Endodermal cell (in vitro differentiated cells): ENCODE data around the gene VPS52. TPM values are rescaled to one million over a fixed set of nuclear protein-coding genes. Genes with fewer than 3 reads are reported as not detected.

ENCODE experiments used
- DNase-seq: peaks from one replicate; pipeline ENCODE4 v3.0.0-alpha.2; 2017
- H3K27ac ChIP-seq: 2 replicates; pipeline ENCODE4 v1.5.1; 2013; ENCODE audit warnings: mild to moderate bottlenecking, low read depth, low read length, moderate library complexity
- H3K27me3 ChIP-seq: 2 replicates; pipeline ENCODE4 v1.6.1; 2013; ENCODE audit warnings: mild to moderate bottlenecking, low read length, moderate library complexity; ENCODE audit not compliant: insufficient read depth, control insufficient read depth, poor library complexity, severe bottlenecking
- H3K36me3 ChIP-seq: 2 replicates; pipeline ENCODE4 v1.7.0; 2013; ENCODE audit warnings: mild to moderate bottlenecking, low read length, moderate library complexity; ENCODE audit not compliant: control insufficient read depth, insufficient read depth
- H3K4me1 ChIP-seq: one replicate; pipeline ENCODE4 v1.7.0; 2013; ENCODE audit warnings: low read length; ENCODE audit not compliant: control insufficient read depth, insufficient read depth
- H3K4me3 ChIP-seq: 2 replicates; pipeline ENCODE4 v1.5.1; 2013; ENCODE audit warnings: mild to moderate bottlenecking, low read length, moderate library complexity
- H3K9ac ChIP-seq: 2 replicates; pipeline ENCODE4 v1.6.1; 2013; ENCODE audit warnings: mild to moderate bottlenecking, low read length, moderate library complexity; ENCODE audit not compliant: poor library complexity, severe bottlenecking; ENCODE audit errors: extremely low read depth
- H3K9me3 ChIP-seq: 2 replicates; pipeline ENCODE4 v1.6.1; 2013; ENCODE audit warnings: mild to moderate bottlenecking, low read length, moderate library complexity; ENCODE audit not compliant: control insufficient read depth
- H3K27ac Mint-ChIP-seq: 2 replicates; pipeline ENCODE4 v1.8.0; 2020; ENCODE audit warnings: mixed read lengths
- H3K27me3 Mint-ChIP-seq: 2 replicates; pipeline ENCODE4 v1.8.0; 2021; ENCODE audit warnings: mild to moderate bottlenecking, mixed read lengths; ENCODE audit not compliant: insufficient read depth
- H3K36me3 Mint-ChIP-seq: 2 replicates; pipeline ENCODE4 v1.8.0; 2020; ENCODE audit warnings: low read depth, mixed read lengths
- H3K4me1 Mint-ChIP-seq: 2 replicates; pipeline ENCODE4 v1.8.0; 2020; ENCODE audit warnings: mixed read lengths
- H3K4me3 Mint-ChIP-seq: 2 replicates; pipeline ENCODE4 v1.8.0; 2020; ENCODE audit warnings: mild to moderate bottlenecking, moderate library complexity, mixed read lengths
- H3K9me3 Mint-ChIP-seq: 2 replicates; pipeline ENCODE4 v1.8.0; 2020; ENCODE audit warnings: mild to moderate bottlenecking, mixed read lengths
- WGBS, 2 experiments: methylation state at CpG; one replicate each; pipeline versions ENCODE4 v1.1.5 to v1.1.7; 2013; ENCODE audit warnings: missing lambda C conversion rate in 2 of 2, mixed read lengths in 1 of 2; ENCODE audit not compliant: insufficient coverage in 1 of 2, insufficient read length in 1 of 2; 5-methylcytosine and 5-hydroxymethylcytosine counted together
- microRNA-seq: library from miRNA; unstranded; fragments of <30 nt; microRNA quantifications from one replicate; pipeline ENCODE4 v1.2.0, GENCODE V29; 2020; ENCODE audit warnings: borderline microRNAs expressed
- total RNA-seq, 2 donors: library from RNA; stranded (reverse); fragmentation: NEBNext Ultra II Directional in 1 of 2; extraction: Animal tissue kit (Norgen Biotek cat#: 25700) in 1 of 2; gene quantifications; 2 replicates in 1 of 2; 3 replicates in 1 of 2; pipeline ENCODE4 v1.2.1, GENCODE V29; 2021
- TF ChIP-seq, protein P1 (sequence below): fragments of 200-600 bp; sonication (generic); conservative IDR thresholded peaks from 2 replicates; pipeline ENCODE4 v1.5.0; 2021; ENCODE audit warnings: antibody characterized with exemption, mild to moderate bottlenecking

The VPS52 gene
- total RNA-seq, 2 donors from 2014 or later: 51.4 to 63.9 TPM

DNA sequence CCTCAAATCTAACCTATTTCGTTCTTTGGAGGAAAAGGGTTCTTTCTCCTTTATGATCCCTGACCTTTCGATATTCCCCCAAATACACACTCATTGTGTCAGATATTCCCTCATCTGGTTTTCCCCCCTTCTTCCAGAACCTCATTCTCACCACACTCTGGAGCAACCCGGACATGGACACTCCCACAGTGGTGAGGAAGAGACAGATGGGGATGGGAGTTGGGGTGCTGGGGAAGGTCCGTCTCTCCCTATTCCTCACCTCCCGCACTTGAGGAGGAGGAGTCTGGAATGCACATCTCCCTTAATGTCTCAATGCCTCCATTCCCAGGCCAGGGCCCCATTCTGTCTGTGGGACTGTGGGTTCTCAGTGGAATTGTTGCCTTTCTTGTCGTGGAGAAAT, 69.7 kb downstream of the VPS52 start:
- TF ChIP-seq, protein P1, sequence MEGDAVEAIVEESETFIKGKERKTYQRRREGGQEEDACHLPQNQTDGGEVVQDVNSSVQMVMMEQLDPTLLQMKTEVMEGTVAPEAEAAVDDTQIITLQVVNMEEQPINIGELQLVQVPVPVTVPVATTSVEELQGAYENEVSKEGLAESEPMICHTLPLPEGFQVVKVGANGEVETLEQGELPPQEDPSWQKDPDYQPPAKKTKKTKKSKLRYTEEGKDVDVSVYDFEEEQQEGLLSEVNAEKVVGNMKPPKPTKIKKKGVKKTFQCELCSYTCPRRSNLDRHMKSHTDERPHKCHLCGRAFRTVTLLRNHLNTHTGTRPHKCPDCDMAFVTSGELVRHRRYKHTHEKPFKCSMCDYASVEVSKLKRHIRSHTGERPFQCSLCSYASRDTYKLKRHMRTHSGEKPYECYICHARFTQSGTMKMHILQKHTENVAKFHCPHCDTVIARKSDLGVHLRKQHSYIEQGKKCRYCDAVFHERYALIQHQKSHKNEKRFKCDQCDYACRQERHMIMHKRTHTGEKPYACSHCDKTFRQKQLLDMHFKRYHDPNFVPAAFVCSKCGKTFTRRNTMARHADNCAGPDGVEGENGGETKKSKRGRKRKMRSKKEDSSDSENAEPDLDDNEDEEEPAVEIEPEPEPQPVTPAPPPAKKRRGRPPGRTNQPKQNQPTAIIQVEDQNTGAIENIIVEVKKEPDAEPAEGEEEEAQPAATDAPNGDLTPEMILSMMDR: no peak
- peak overlapping the region; percentile 99 for H3K9ac ChIP-seq

DNA sequence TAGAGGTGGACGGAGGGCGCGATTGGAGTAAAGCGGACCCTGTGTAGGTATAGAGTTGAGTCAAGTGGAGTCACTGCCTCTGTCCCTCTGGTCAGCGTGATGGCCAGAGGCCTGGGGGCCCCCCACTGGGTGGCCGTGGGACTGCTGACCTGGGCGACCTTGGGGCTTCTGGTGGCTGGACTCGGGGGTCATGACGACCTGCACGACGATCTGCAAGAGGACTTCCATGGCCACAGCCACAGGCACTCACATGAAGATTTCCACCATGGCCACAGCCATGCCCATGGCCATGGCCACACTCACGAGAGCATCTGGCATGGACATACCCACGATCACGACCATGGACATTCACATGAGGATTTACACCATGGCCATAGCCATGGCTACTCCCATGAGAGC, 70.5 kb downstream of the VPS52 start:
- H3K27me3 Mint-ChIP-seq: peaks cover 10% of the 10 kb centered on the region
- H3K4me1 Mint-ChIP-seq: peaks cover 30% of the 10 kb centered on the region
- H3K27ac Mint-ChIP-seq: peak overlapping the region; percentile 99
- DNase-seq: no peak
- Histone ChIP-seq H3K4me1 (peaks cover 7% of the 10 kb centered on the region), H3K9me3 (no peaks in the 10 kb centered on the region), H3K9ac (peak overlapping the region; percentile 99), H3K27me3 (no peaks in the 10 kb centered on the region), H3K27ac (peak overlapping the region; percentile 95), H3K36me3 (peaks cover 32% of the 10 kb centered on the region), H3K4me3 (peak overlapping the region; percentile 99)
- WGBS, 2 experiments: 7% methylated on average over 8 to 14 of the region's 14 CpGs
- H3K4me3 Mint-ChIP-seq: peak overlapping the region; percentile 96
- no peaks in the 10 kb centered on the region for H3K9me3 Mint-ChIP-seq
- TF ChIP-seq, protein P1: peak; percentile 22
- H3K36me3 Mint-ChIP-seq: peaks cover 32% of the 10 kb centered on the region

More for the DNA sequence above, 69.7 kb downstream of the VPS52 start:
- H3K36me3 Mint-ChIP-seq: peaks cover 26% of the 10 kb centered on the region
- Histone ChIP-seq H3K4me1 (peaks cover 7% of the 10 kb centered on the region), H3K27ac (no peak overlapping the region), H3K27me3 (no peaks in the 10 kb centered on the region), H3K9me3 (no peaks in the 10 kb centered on the region), H3K36me3 (peaks cover 24% of the 10 kb centered on the region), H3K4me3 (peak overlapping the region; percentile 99)
- WGBS, 2 experiments: 86 to 91% methylated on average over 2 to 5 of the region's 6 CpGs
- peaks cover 30% of the 10 kb centered on the region for H3K4me1 Mint-ChIP-seq
- H3K9me3 Mint-ChIP-seq: no peaks in the 10 kb centered on the region
- peak overlapping the region; percentile 96 for H3K4me3 Mint-ChIP-seq
- DNase-seq: no peak
- peaks cover 18% of the 10 kb centered on the region for H3K27me3 Mint-ChIP-seq
- H3K27ac Mint-ChIP-seq: peak overlapping the region; percentile 99

Small RNA genes within 50 kb of the gene (microRNA-seq; reads per million reads assigned to microRNA genes)
- gene MIR219A1 (0.59 reads per million), gene MIR6834 (not detected), gene MIR6873 (not detected)

Other genes with a start within 250 kb of the VPS52 start
- 1 to 10 TPM; 1.7 to 1.9 TPM for gene HLA-DPA1, start 198.2 kb downstream of the VPS52 start, total RNA-seq
- 10 to 100 TPM; 13.5 to 20.6 TPM for gene HLA-DPB1, start 195.9 kb downstream of the VPS52 start, total RNA-seq
- gene COL11A2, start 79.4 kb downstream of the VPS52 start, total RNA-seq: 1 to 10 TPM; 1.3 to 2.8 TPM
- gene RXRB, start 71.2 kb downstream of the VPS52 start, total RNA-seq: 10 to 100 TPM; 24.8 to 27.2 TPM
- 100 to 1,000 TPM; 123 to 163 TPM for gene SLC39A7, start 71.0 kb downstream of the VPS52 start, total RNA-seq
- gene HSD17B8, start 67.2 kb downstream of the VPS52 start, total RNA-seq: 1 to 10 TPM; 5.7 to 6.8 TPM
- gene RING1, start 63.4 kb downstream of the VPS52 start, total RNA-seq: 10 to 100 TPM; 31.0 to 31.8 TPM
- gene RPS18, start 199 bp upstream of the VPS52 start, total RNA-seq: 1,000 to 10,000 TPM; 2,541 to 3,009 TPM
- gene B3GALT4, start 5.2 kb upstream of the VPS52 start, total RNA-seq: 1 to 10 TPM; 3.9 to 5.5 TPM
- gene WDR46, start 17.4 kb upstream of the VPS52 start, total RNA-seq: 10 to 100 TPM; 42.9 to 62.5 TPM
- gene PFDN6, start 17.7 kb upstream of the VPS52 start, total RNA-seq: 10 to 100 TPM; 69.9 to 86.4 TPM
- gene RGL2, start 27.1 kb upstream of the VPS52 start, total RNA-seq: 10 to 100 TPM; 85.6 to 98.0 TPM
- gene TAPBP, start 42.2 kb upstream of the VPS52 start, total RNA-seq: 10 to 100 TPM in 1 of 2 donors, 1 to 10 TPM in 1; 7.0 to 11.1 TPM
- gene ZBTB22, start 45.9 kb upstream of the VPS52 start, total RNA-seq: 10 to 100 TPM; 15.2 to 19.8 TPM
- 10 to 100 TPM; 51.2 to 52.6 TPM for gene DAXX, start 51.1 kb upstream of the VPS52 start, total RNA-seq
- gene KIFC1, start 119.9 kb upstream of the VPS52 start, total RNA-seq: 10 to 100 TPM; 56.6 to 94.3 TPM
- 10 to 100 TPM; 71.4 to 75.7 TPM for gene PHF1, start 139.1 kb upstream of the VPS52 start, total RNA-seq
- gene CUTA, start 146.2 kb upstream of the VPS52 start, total RNA-seq: 100 to 1,000 TPM; 198 to 219 TPM
- 10 to 100 TPM; 90.2 to 94.2 TPM for gene SYNGAP1, start 148.2 kb upstream of the VPS52 start, total RNA-seq
- gene ZBTB9, start 182.7 kb upstream of the VPS52 start, total RNA-seq: 10 to 100 TPM; 18.0 to 20.6 TPM